Measurements from ENCODE around the gene CDHR2.

Gene CDHR2

GRCh38 chr5:176527246-176528222 lies 21.6 kb upstream of the CDHR2 start:
- H3K4me2 ChIP-seq (ENCODE audit: low read length), result no peak overlapping the region
- no peak overlapping the region for H3K27ac ChIP-seq (ENCODE audit: low read depth, low read length)
- peaks cover 20% of the 10 kb centered on the region for H3K36me3 ChIP-seq (ENCODE audit: control insufficient read depth, insufficient read depth, low read length)
- no peak overlapping the region for H3K23ac ChIP-seq (ENCODE audit: low read length)
- H3K4ac ChIP-seq (ENCODE audit: low read depth, low read length), result no peak overlapping the region
- no peaks in the 10 kb centered on the region for H3K27me3 ChIP-seq (ENCODE audit: insufficient read depth, low read length, poor library complexity)
- H3K79me2 ChIP-seq (ENCODE audit: control insufficient read depth, insufficient read depth, low read length), result peaks cover 4% of the 10 kb centered on the region
- no peak overlapping the region for H4K8ac ChIP-seq (ENCODE audit: low read depth, low read length)
- H3K4me1 ChIP-seq (ENCODE audit: control insufficient read depth, low read depth, low read length), result no peaks in the 10 kb centered on the region
- no peak overlapping the region for H3K9ac ChIP-seq (ENCODE audit: low read length)
- no peak overlapping the region for H2BK5ac ChIP-seq (ENCODE audit: low read length)
- H2BK120ac ChIP-seq (ENCODE audit: low read depth, low read length), result no peak overlapping the region
- H3K79me1 ChIP-seq (ENCODE audit: low read length), result peaks cover 5% of the 10 kb centered on the region
- no peak overlapping the region for H3K56ac ChIP-seq (ENCODE audit: low read length)
- DNase-seq, result no peak
- no peak overlapping the region for H3K4me3 ChIP-seq (ENCODE audit: low read length)
- WGBS (ENCODE audit: extremely low coverage, insufficient coverage, low lambda C conversion rate), result 100% methylated on average over 3 of the region's 34 CpGs
- no peak overlapping the region for H2BK15ac ChIP-seq (replicated peaks; ENCODE audit: low read depth)
- H2AK5ac ChIP-seq (ENCODE audit: low read length), result no peak overlapping the region
- H4K5ac ChIP-seq (ENCODE audit: low read length), result no peak overlapping the region
- no peak overlapping the region for H3K18ac ChIP-seq (ENCODE audit: low read length)

DNA sequence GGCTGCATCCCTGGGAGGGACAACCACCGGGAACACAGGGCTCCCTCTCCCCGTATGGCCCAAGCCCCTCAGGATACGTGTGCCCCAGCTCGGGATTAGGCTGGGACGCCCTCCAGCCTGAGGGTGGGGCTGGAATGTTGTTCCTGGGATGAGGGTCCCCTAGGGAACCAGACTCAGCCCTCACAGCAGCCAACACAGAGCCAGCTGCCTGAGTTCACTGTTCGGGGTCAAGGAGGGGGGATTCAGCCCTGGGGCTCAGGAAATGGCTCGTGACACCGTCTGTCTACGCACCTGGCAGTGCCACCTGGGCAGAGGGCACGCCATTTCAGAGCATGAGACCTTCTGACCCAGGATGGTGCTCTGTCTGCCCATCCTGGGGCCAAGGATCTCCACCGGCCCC lies 20.8 kb upstream of the CDHR2 start:
- Histone ChIP-seq H3K4ac (ENCODE audit: low read depth, low read length) (no peak overlapping the region), H3K27me3 (ENCODE audit: insufficient read depth, low read length, poor library complexity) (no peaks in the 10 kb centered on the region), H4K8ac (ENCODE audit: low read depth, low read length) (no peak overlapping the region), H3K79me1 (ENCODE audit: low read length) (peaks cover 8% of the 10 kb centered on the region), H3K4me1 (ENCODE audit: control insufficient read depth, low read depth, low read length) (no peaks in the 10 kb centered on the region), H3K56ac (ENCODE audit: low read length) (no peak overlapping the region), H3K4me2 (ENCODE audit: low read length) (no peak overlapping the region), H4K5ac (ENCODE audit: low read length) (no peak overlapping the region), H3K18ac (ENCODE audit: low read length) (no peak overlapping the region), H2AK5ac (ENCODE audit: low read length) (no peak overlapping the region), H3K79me2 (ENCODE audit: control insufficient read depth, insufficient read depth, low read length) (peaks cover 11% of the 10 kb centered on the region), H3K4me3 (ENCODE audit: low read length) (no peak overlapping the region), H2BK120ac (ENCODE audit: low read depth, low read length) (no peak overlapping the region), H3K36me3 (ENCODE audit: control insufficient read depth, insufficient read depth, low read length) (peaks cover 20% of the 10 kb centered on the region), H2BK15ac (replicated peaks; ENCODE audit: low read depth) (no peak overlapping the region), H3K27ac (ENCODE audit: low read depth, low read length) (no peak overlapping the region), H2BK5ac (ENCODE audit: low read length) (no peak overlapping the region), H3K23ac (ENCODE audit: low read length) (no peak overlapping the region), H3K9ac (ENCODE audit: low read length) (no peak overlapping the region)
- DNase-seq, result no peak
- no CpG with 5 or more reads among the region's 11 CpGs for WGBS (ENCODE audit: extremely low coverage, insufficient coverage, low lambda C conversion rate)

GRCh38 chr5:176528761-176529115 lies 20.4 kb upstream of the CDHR2 start:
- Histone ChIP-seq H3K18ac (ENCODE audit: low read length) (no peak overlapping the region), H3K23ac (ENCODE audit: low read length) (no peak overlapping the region), H2AK5ac (ENCODE audit: low read length) (no peak overlapping the region), H3K27ac (ENCODE audit: low read depth, low read length) (no peak overlapping the region), H3K79me1 (ENCODE audit: low read length) (peaks cover 8% of the 10 kb centered on the region), H2BK5ac (ENCODE audit: low read length) (no peak overlapping the region), H4K8ac (ENCODE audit: low read depth, low read length) (no peak overlapping the region), H3K36me3 (ENCODE audit: control insufficient read depth, insufficient read depth, low read length) (peaks cover 20% of the 10 kb centered on the region), H2BK15ac (replicated peaks; ENCODE audit: low read depth) (no peak overlapping the region), H2BK120ac (ENCODE audit: low read depth, low read length) (no peak overlapping the region), H3K4me1 (ENCODE audit: control insufficient read depth, low read depth, low read length) (no peaks in the 10 kb centered on the region), H3K9ac (ENCODE audit: low read length) (no peak overlapping the region), H3K4me3 (ENCODE audit: low read length) (no peak overlapping the region), H3K56ac (ENCODE audit: low read length) (no peak overlapping the region), H4K5ac (ENCODE audit: low read length) (no peak overlapping the region), H3K79me2 (ENCODE audit: control insufficient read depth, insufficient read depth, low read length) (peaks cover 16% of the 10 kb centered on the region), H3K4me2 (ENCODE audit: low read length) (no peak overlapping the region), H3K27me3 (ENCODE audit: insufficient read depth, low read length, poor library complexity) (no peaks in the 10 kb centered on the region), H3K4ac (ENCODE audit: low read depth, low read length) (no peak overlapping the region)
- no peak for DNase-seq
- no CpG with 5 or more reads among the region's 17 CpGs for WGBS (ENCODE audit: extremely low coverage, insufficient coverage, low lambda C conversion rate)

DNA sequence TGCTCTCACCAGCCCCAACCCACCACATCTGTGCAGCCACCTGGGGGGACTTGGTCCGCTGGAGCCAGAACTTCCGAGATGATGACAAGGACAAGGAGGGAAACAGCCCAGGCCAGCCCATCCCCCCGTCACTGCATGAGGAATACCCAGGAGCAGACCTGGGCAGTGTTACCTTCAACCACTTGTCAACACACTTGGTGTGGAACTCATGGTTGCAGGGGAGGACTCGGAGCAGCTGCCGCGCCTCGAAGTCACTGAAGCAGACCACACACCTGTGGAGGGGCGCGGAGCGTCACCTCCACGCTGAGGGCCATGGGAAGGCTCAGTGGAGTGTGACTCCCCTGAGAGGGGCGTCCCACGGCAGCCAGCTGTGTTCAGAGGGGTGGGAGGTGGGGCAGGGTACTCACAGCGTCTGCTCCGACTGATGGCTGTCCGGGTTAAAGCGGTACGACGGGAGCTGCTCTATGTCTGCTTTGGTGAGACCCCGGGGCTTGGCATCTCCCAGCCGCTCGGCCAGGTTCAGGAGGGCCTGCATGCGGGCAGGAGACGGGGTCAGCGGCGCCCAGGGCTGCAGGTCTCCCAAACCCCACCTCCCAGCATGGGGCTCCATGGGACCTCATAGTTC lies 19.9 kb upstream of the CDHR2 start:
- no CpG with 5 or more reads among the region's 26 CpGs for WGBS (ENCODE audit: extremely low coverage, insufficient coverage, low lambda C conversion rate)
- H2BK15ac ChIP-seq (replicated peaks; ENCODE audit: low read depth), result no peak overlapping the region
- peaks cover 20% of the 10 kb centered on the region for H3K36me3 ChIP-seq (ENCODE audit: control insufficient read depth, insufficient read depth, low read length)
- no peak for DNase-seq
- H3K27me3 ChIP-seq (ENCODE audit: insufficient read depth, low read length, poor library complexity), result no peaks in the 10 kb centered on the region
- no peak overlapping the region for H3K4ac ChIP-seq (ENCODE audit: low read depth, low read length)
- no peak overlapping the region for H3K9ac ChIP-seq (ENCODE audit: low read length)
- peaks cover 8% of the 10 kb centered on the region for H3K79me1 ChIP-seq (ENCODE audit: low read length)
- H3K4me2 ChIP-seq (ENCODE audit: low read length), result no peak overlapping the region
- H4K8ac ChIP-seq (ENCODE audit: low read depth, low read length), result no peak overlapping the region
- no peak overlapping the region for H2BK5ac ChIP-seq (ENCODE audit: low read length)
- H3K23ac ChIP-seq (ENCODE audit: low read length), result no peak overlapping the region
- H4K5ac ChIP-seq (ENCODE audit: low read length), result no peak overlapping the region
- no peak overlapping the region for H2BK120ac ChIP-seq (ENCODE audit: low read depth, low read length)
- no peak overlapping the region for H3K18ac ChIP-seq (ENCODE audit: low read length)
- no peak overlapping the region for H2AK5ac ChIP-seq (ENCODE audit: low read length)
- H3K4me3 ChIP-seq (ENCODE audit: low read length), result no peak overlapping the region
- H3K27ac ChIP-seq (ENCODE audit: low read depth, low read length), result no peak overlapping the region
- peaks cover 21% of the 10 kb centered on the region for H3K79me2 ChIP-seq (ENCODE audit: control insufficient read depth, insufficient read depth, low read length)
- peaks cover 1% of the 10 kb centered on the region for H3K4me1 ChIP-seq (ENCODE audit: control insufficient read depth, low read depth, low read length)
- H3K56ac ChIP-seq (ENCODE audit: low read length), result no peak overlapping the region

DNA sequence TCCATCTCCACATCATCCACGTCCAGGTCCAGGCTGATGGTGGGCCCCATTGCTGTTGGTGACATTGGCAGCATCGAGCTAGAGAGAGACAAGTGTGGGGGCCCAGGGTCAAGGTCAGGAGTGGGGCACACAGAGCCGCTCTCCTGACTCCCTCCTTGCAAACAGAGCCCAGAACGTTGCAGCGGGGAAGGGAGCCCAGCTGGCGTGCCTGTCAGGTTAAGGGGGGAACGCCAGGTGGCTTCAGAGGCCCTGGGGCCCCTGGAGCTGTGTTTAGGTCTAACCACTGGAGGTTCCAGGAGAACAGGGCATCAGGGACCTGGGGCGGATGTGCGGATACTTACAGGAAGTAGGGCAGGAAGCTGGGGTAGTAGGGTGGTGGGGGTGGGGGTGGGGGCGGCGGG lies 19.4 kb upstream of the CDHR2 start:
- Histone ChIP-seq H3K4me2 (ENCODE audit: low read length) (no peak overlapping the region), H3K36me3 (ENCODE audit: control insufficient read depth, insufficient read depth, low read length) (peaks cover 20% of the 10 kb centered on the region), H3K27me3 (ENCODE audit: insufficient read depth, low read length, poor library complexity) (no peaks in the 10 kb centered on the region), H3K4me3 (ENCODE audit: low read length) (no peak overlapping the region), H3K79me1 (ENCODE audit: low read length) (peaks cover 8% of the 10 kb centered on the region), H3K27ac (ENCODE audit: low read depth, low read length) (no peak overlapping the region), H3K18ac (ENCODE audit: low read length) (no peak overlapping the region), H3K9ac (ENCODE audit: low read length) (no peak overlapping the region), H2AK5ac (ENCODE audit: low read length) (no peak overlapping the region), H4K8ac (ENCODE audit: low read depth, low read length) (no peak overlapping the region), H4K5ac (ENCODE audit: low read length) (no peak overlapping the region), H2BK5ac (ENCODE audit: low read length) (no peak overlapping the region), H2BK120ac (ENCODE audit: low read depth, low read length) (no peak overlapping the region), H3K23ac (ENCODE audit: low read length) (no peak overlapping the region), H3K56ac (ENCODE audit: low read length) (no peak overlapping the region), H3K4ac (ENCODE audit: low read depth, low read length) (no peak overlapping the region), H3K79me2 (ENCODE audit: control insufficient read depth, insufficient read depth, low read length) (peaks cover 26% of the 10 kb centered on the region), H3K4me1 (ENCODE audit: control insufficient read depth, low read depth, low read length) (peaks cover 5% of the 10 kb centered on the region), H2BK15ac (replicated peaks; ENCODE audit: low read depth) (no peak overlapping the region)
- no peak for DNase-seq
- WGBS (ENCODE audit: extremely low coverage, insufficient coverage, low lambda C conversion rate), result no CpG with 5 or more reads among the region's 11 CpGs

All from mesendoderm (in vitro differentiated cells).